ENCODE measurements around the gene TNS3.

Gene TNS3

GRCh38 chr7:47539398-47540052, 42.4 kb downstream of the TNS3 start:
- peak; percentile 92 for DNase-seq

GRCh38 chr7:47538846-47539311, 43.0 kb downstream of the TNS3 start:
- no peak for DNase-seq

GRCh38 chr7:47537716-47538675, 43.9 kb downstream of the TNS3 start:
- no peak for DNase-seq

GRCh38 chr7:47536661-47537611, 45.0 kb downstream of the TNS3 start:
- DNase-seq = no peak

- DNase-seq = no peak
Observed at GRCh38 chr7:47535704-47536628, 45.9 kb downstream of the TNS3 start.

GRCh38 chr7:47535035-47535703, 46.7 kb downstream of the TNS3 start:
- no peak for DNase-seq

- peak; percentile 53 for DNase-seq
Observed at GRCh38 chr7:47534322-47535034, 47.4 kb downstream of the TNS3 start.

GRCh38 chr7:47531584-47532492, 50.1 kb downstream of the TNS3 start:
- DNase-seq = no peak

- DNase-seq = no peak
Observed at GRCh38 chr7:47529826-47530555, 51.9 kb downstream of the TNS3 start.

GRCh38 chr7:47529405-47529804, 52.5 kb downstream of the TNS3 start:
- DNase-seq = no peak

GRCh38 chr7:47528471-47528870, 53.4 kb downstream of the TNS3 start:
- DNase-seq = no peak

GRCh38 chr7:47526466-47526865, 55.4 kb downstream of the TNS3 start:
- DNase-seq = no peak

- no peak for DNase-seq
Observed at GRCh38 chr7:47525066-47525623, 56.8 kb downstream of the TNS3 start.

- no peak for DNase-seq
Observed at GRCh38 chr7:47523401-47523800, 58.5 kb downstream of the TNS3 start.

- no peak for DNase-seq
Observed at GRCh38 chr7:47521816-47522561, 59.9 kb downstream of the TNS3 start.

- DNase-seq = no peak
Observed at GRCh38 chr7:47521011-47521795, 60.7 kb downstream of the TNS3 start.

GRCh38 chr7:47520406-47520805, 61.5 kb downstream of the TNS3 start:
- DNase-seq = no peak
